ENCODE measurements around the gene PCNX4. TPM values are rescaled to one million over a fixed set of nuclear protein-coding genes. Genes with fewer than 3 reads are reported as not detected.
"Not testable (repeated sequence)": the region's sequence is repeated elsewhere in the genome, so short reads cannot be mapped to it uniquely, and the experiment has no call there.

PCNX4 gene
- total RNA-seq, 1 experiment from 2014 or later: 54.8 TPM

- DNase-seq (ENCODE audit: low read depth, low spot score): no peak
- in situ Hi-C loops (cut with HindIII; ENCODE audit: low pct_unique_long_range_greater_than_20kb, low sequenced_read_pairs): no loop called here
Observed at GRCh38 chr14:60095231-60095630, 3.5 kb downstream of the PCNX4 start.

GRCh38 chr14:60095781-60096450 is 4.2 kb downstream of the PCNX4 start:
- in situ Hi-C loops (cut with HindIII; ENCODE audit: low pct_unique_long_range_greater_than_20kb, low sequenced_read_pairs): no loop called here
- DNase-seq (ENCODE audit: low read depth, low spot score): no peak

GRCh38 chr14:60097974-60098373 is 6.3 kb downstream of the PCNX4 start:
- DNase-seq (ENCODE audit: low read depth, low spot score): no peak
- in situ Hi-C loops (cut with HindIII; ENCODE audit: low pct_unique_long_range_greater_than_20kb, low sequenced_read_pairs): no loop called here

- DNase-seq (ENCODE audit: low read depth, low spot score); in situ Hi-C loops (cut with HindIII; ENCODE audit: low pct_unique_long_range_greater_than_20kb, low sequenced_read_pairs): not testable (repeated sequence)
Observed at GRCh38 chr14:60099855-60100254, 8.1 kb downstream of the PCNX4 start.

GRCh38 chr14:60101786-60102185 is 10.1 kb downstream of the PCNX4 start:
- peak; percentile 40 for DNase-seq (ENCODE audit: low read depth, low spot score)
- in situ Hi-C loops (cut with HindIII; ENCODE audit: low pct_unique_long_range_greater_than_20kb, low sequenced_read_pairs): no loop called here

- DNase-seq (ENCODE audit: low read depth, low spot score): no peak
- in situ Hi-C loops (cut with HindIII; ENCODE audit: low pct_unique_long_range_greater_than_20kb, low sequenced_read_pairs): no loop called here
Observed at GRCh38 chr14:60102389-60102788, 10.7 kb downstream of the PCNX4 start.

- in situ Hi-C loops (cut with HindIII; ENCODE audit: low pct_unique_long_range_greater_than_20kb, low sequenced_read_pairs): no loop called here
- DNase-seq (ENCODE audit: low read depth, low spot score): peak; percentile 67
Observed at GRCh38 chr14:60106339-60106738, 14.6 kb downstream of the PCNX4 start.

GRCh38 chr14:60107477-60107876 is 15.8 kb downstream of the PCNX4 start:
- in situ Hi-C loops (cut with HindIII; ENCODE audit: low pct_unique_long_range_greater_than_20kb, low sequenced_read_pairs): no loop called here

GRCh38 chr14:60111732-60112131 is 20.0 kb downstream of the PCNX4 start:
- DNase-seq (ENCODE audit: low read depth, low spot score): no peak
- in situ Hi-C loops (cut with HindIII; ENCODE audit: low pct_unique_long_range_greater_than_20kb, low sequenced_read_pairs): no loop called here

More at GRCh38 chr14:60107477-60107876, 15.8 kb downstream of the PCNX4 start:
- DNase-seq (ENCODE audit: low read depth, low spot score): no peak

GRCh38 chr14:60114881-60115280 is 23.2 kb downstream of the PCNX4 start:
- no peak for DNase-seq (ENCODE audit: low read depth, low spot score)
- in situ Hi-C loops (cut with HindIII; ENCODE audit: low pct_unique_long_range_greater_than_20kb, low sequenced_read_pairs): no loop called here

- in situ Hi-C loops (cut with HindIII; ENCODE audit: low pct_unique_long_range_greater_than_20kb, low sequenced_read_pairs): no loop called here
- DNase-seq (ENCODE audit: low read depth, low spot score): no peak
Observed at GRCh38 chr14:60116181-60116580, 24.5 kb downstream of the PCNX4 start.

- in situ Hi-C loops (cut with HindIII; ENCODE audit: low pct_unique_long_range_greater_than_20kb, low sequenced_read_pairs): no loop called here
Observed at GRCh38 chr14:60125918-60126317, 34.2 kb downstream of the PCNX4 start.

GRCh38 chr14:60133487-60133886 is 41.8 kb downstream of the PCNX4 start:
- in situ Hi-C loops (cut with HindIII; ENCODE audit: low pct_unique_long_range_greater_than_20kb, low sequenced_read_pairs): no loop called here
- DNase-seq (ENCODE audit: low read depth, low spot score): no peak

More at GRCh38 chr14:60125918-60126317, 34.2 kb downstream of the PCNX4 start:
- DNase-seq (ENCODE audit: low read depth, low spot score): no peak

GRCh38 chr14:60134702-60135101 is 43.0 kb downstream of the PCNX4 start:
- no peak for DNase-seq (ENCODE audit: low read depth, low spot score)
- in situ Hi-C loops (cut with HindIII; ENCODE audit: low pct_unique_long_range_greater_than_20kb, low sequenced_read_pairs): no loop called here

- DNase-seq (ENCODE audit: low read depth, low spot score): peak; percentile 82
- in situ Hi-C loops (cut with HindIII; ENCODE audit: low pct_unique_long_range_greater_than_20kb, low sequenced_read_pairs): no loop called here
Observed at GRCh38 chr14:60151715-60152114, 60.0 kb downstream of the PCNX4 start.

- in situ Hi-C loops (cut with HindIII; ENCODE audit: low pct_unique_long_range_greater_than_20kb, low sequenced_read_pairs): no loop called here
- no peak for DNase-seq (ENCODE audit: low read depth, low spot score)
Observed at GRCh38 chr14:60153991-60154390, 62.3 kb downstream of the PCNX4 start.

GRCh38 chr14:60154671-60155070 is 62.9 kb downstream of the PCNX4 start:
- peak; percentile 23 for DNase-seq (ENCODE audit: low read depth, low spot score)
- in situ Hi-C loops (cut with HindIII; ENCODE audit: low pct_unique_long_range_greater_than_20kb, low sequenced_read_pairs): no loop called here

- in situ Hi-C loops (cut with HindIII; ENCODE audit: low pct_unique_long_range_greater_than_20kb, low sequenced_read_pairs): no loop called here
- no peak for DNase-seq (ENCODE audit: low read depth, low spot score)
Observed at GRCh38 chr14:60160422-60160821, 68.7 kb downstream of the PCNX4 start.

GRCh38 chr14:60161196-60162107 is 69.7 kb downstream of the PCNX4 start:
- in situ Hi-C loops (cut with HindIII; ENCODE audit: low pct_unique_long_range_greater_than_20kb, low sequenced_read_pairs): no loop called here
- no peak for DNase-seq (ENCODE audit: low read depth, low spot score)
